Smooth muscle cell (in vitro differentiated cells): Measurements from ENCODE around the gene HSD17B2. TPM values are rescaled to one million over a fixed set of nuclear protein-coding genes. Genes with fewer than 3 reads are reported as not detected.

Experiments
- DNase-seq: peaks from one replicate; lab custom pipeline; 2025; ENCODE audit not compliant: unreplicated experiment; lab: John Stamatoyannopoulos, UW
- H2AFZ ChIP-seq: fragments of 200-600 bp; sonication (generic); 2 replicates; pipeline ENCODE4 v1.6.0; 2016; ENCODE audit warnings: antibody characterized with exemption, low read depth, mild to moderate bottlenecking
- H3F3A ChIP-seq: fragments of 200-600 bp; sonication (generic); 2 replicates; pipeline ENCODE4 v1.6.0; 2017; ENCODE audit warnings: antibody characterized with exemption, low read depth
- H3K27ac ChIP-seq: fragments of 200-600 bp; sonication (generic); 2 replicates; pipeline ENCODE4 v1.5.1; 2016; ENCODE audit warnings: low read depth, mild to moderate bottlenecking
- H3K27me3 ChIP-seq: fragments of 200-600 bp; sonication (generic); 2 replicates; pipeline ENCODE4 v1.6.1; 2016; ENCODE audit warnings: low read depth, mild to moderate bottlenecking
- H3K36me3 ChIP-seq: fragments of 200-600 bp; sonication (generic); 2 replicates; pipeline ENCODE4 v1.5.1; 2016; ENCODE audit warnings: low read depth
- H3K4me1 ChIP-seq: fragments of 200-600 bp; sonication (generic); 2 replicates; pipeline ENCODE4 v1.5.1; 2016; ENCODE audit warnings: low read depth
- H3K4me2 ChIP-seq: fragments of 200-600 bp; sonication (generic); 2 replicates; pipeline ENCODE4 v1.6.0; 2016; ENCODE audit warnings: mild to moderate bottlenecking
- H3K4me3 ChIP-seq: fragments of 200-600 bp; sonication (generic); 2 replicates; pipeline ENCODE4 v1.5.1; 2016; ENCODE audit warnings: mild to moderate bottlenecking
- H3K79me2 ChIP-seq: fragments of 200-600 bp; sonication (generic); 2 replicates; pipeline ENCODE4 v1.6.0; 2016; ENCODE audit warnings: low read depth, mild to moderate bottlenecking
- H3K9ac ChIP-seq: fragments of 200-600 bp; sonication (generic); 2 replicates; pipeline ENCODE4 v1.6.0; 2016; ENCODE audit warnings: low read depth
- H3K9me3 ChIP-seq: fragments of 200-600 bp; sonication (generic); replicated peaks from 2 replicates; pipeline ENCODE4 v1.5.1; 2016; ENCODE audit warnings: low read depth
- H4K20me1 ChIP-seq: fragments of 200-600 bp; sonication (generic); 2 replicates; pipeline ENCODE4 v1.6.0; 2016; ENCODE audit warnings: low read depth
- CTCF ChIP-seq: fragments of 200-600 bp; sonication (generic); IDR thresholded peaks from 2 replicates; pipeline ENCODE4 v1.5.1; 2017; ENCODE audit warnings: borderline replicate concordance, mild to moderate bottlenecking, antibody characterized with exemption; ENCODE audit not compliant: insufficient read depth, poor library complexity, severe bottlenecking
- WGBS: methylation state at CpG from one replicate; pipeline ENCODE4 v1.1.7; 2016; ENCODE audit warnings: low lambda C conversion rate; 5-methylcytosine and 5-hydroxymethylcytosine counted together
- polyA plus RNA-seq: library from polyadenylated mRNA; unstranded; fragments of >200 nt; fragmentation: Nextera tagmentation; extraction: Ambion mirVana; gene quantifications from 2 replicates; pipeline ENCODE4 v1.2.1, GENCODE V29; 2016
- total RNA-seq: library from RNA; depleted of rRNA; stranded (reverse); fragments of >200 nt; gene quantifications from 2 replicates; pipeline ENCODE4 v1.2.3, GENCODE V29; 2014

Gene HSD17B2
- total and polyA plus RNA-seq, 2 experiments from 2014 or later, result 21.8 to 33.9 TPM

GRCh38 chr16:82093666-82094300, 58.7 kb downstream of the HSD17B2 start:
- Histone ChIP-seq H3K27me3 (no peaks in the 10 kb centered on the region), H3K4me3 (no peak overlapping the region), H3K9ac (no peak overlapping the region), H3K79me2 (no peaks in the 10 kb centered on the region), H2AFZ (no peak overlapping the region), H3K9me3 (no peaks in the 10 kb centered on the region), H3K4me2 (no peak overlapping the region), H3K4me1 (peaks cover 11% of the 10 kb centered on the region), H3K36me3 (no peaks in the 10 kb centered on the region), H3K27ac (no peak overlapping the region), H3F3A (peaks cover 12% of the 10 kb centered on the region), H4K20me1 (no peaks in the 10 kb centered on the region)
- DNase-seq, result no peak
- no peak for TF ChIP-seq CTCF

DNA sequence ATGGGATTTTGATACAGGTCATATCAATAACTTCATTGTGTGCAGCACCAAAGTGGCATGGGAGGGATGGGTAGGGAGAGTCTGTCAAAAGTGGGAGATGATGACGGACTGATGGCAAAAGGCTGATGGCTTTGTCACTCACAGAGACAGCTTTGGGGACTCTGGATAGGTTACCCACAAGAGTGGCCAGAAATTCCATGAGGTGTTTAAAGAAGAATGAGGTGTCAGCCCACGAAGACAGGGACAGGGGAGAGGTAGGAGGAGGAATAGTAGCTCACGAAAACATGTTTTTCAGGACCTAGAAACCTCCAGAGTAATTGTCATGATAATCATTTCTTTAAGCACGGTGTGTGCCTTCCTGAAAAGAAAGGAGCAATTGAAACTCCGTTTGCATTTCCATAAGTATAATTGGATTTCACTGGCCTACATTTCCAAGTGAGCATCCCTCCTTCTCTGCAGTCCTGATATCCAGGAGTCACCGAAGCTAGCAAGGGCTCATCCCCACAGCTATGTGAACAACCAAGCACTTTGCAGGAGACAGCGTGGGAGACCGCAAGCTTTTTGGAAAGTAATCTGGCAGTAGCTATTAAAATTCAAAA, 60.0 kb downstream of the HSD17B2 start:
- H3K4me3 ChIP-seq, result no peak overlapping the region
- peaks cover 11% of the 10 kb centered on the region for H3K4me1 ChIP-seq
- 44% methylated on average over 8 of the region's 8 CpGs for WGBS
- H4K20me1 ChIP-seq, result no peaks in the 10 kb centered on the region
- H3F3A ChIP-seq, result peaks cover 12% of the 10 kb centered on the region
- DNase-seq, result no peak
- no peaks in the 10 kb centered on the region for H3K79me2 ChIP-seq
- no peak overlapping the region for H2AFZ ChIP-seq
- H3K4me2 ChIP-seq, result no peak overlapping the region
- no peak for TF ChIP-seq CTCF
- H3K27ac ChIP-seq, result no peak overlapping the region
- no peaks in the 10 kb centered on the region for H3K27me3 ChIP-seq
- H3K9ac ChIP-seq, result no peak overlapping the region
- no peaks in the 10 kb centered on the region for H3K36me3 ChIP-seq
- H3K9me3 ChIP-seq, result no peaks in the 10 kb centered on the region

DNA sequence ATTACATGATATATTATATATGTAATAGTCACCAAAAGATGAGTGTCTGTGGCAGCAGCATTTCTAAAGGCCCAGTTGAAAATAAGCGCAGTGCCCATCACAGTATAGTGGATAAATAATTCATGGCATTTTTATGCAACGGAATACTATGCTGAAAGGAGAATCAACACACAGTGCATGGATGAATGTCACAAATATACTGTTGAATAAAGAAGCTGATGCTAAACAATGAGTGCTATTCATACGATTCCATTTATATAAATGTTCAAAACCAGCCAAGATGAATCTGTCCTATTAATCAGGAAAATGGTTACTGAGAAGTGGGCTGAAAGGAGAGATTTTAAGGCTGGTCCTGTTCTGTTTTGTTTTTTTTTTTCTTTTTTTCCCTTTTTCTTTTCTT, 61.6 kb downstream of the HSD17B2 start:
- Histone ChIP-seq H3K4me3 (no peak overlapping the region), H3K36me3 (no peaks in the 10 kb centered on the region), H3K9me3 (no peaks in the 10 kb centered on the region), H3K79me2 (no peaks in the 10 kb centered on the region), H3K9ac (no peak overlapping the region), H3K27me3 (no peaks in the 10 kb centered on the region), H3K4me1 (peaks cover under 1% of the 10 kb centered on the region), H3K4me2 (no peak overlapping the region), H2AFZ (no peak overlapping the region), H4K20me1 (no peaks in the 10 kb centered on the region), H3F3A (peaks cover 2% of the 10 kb centered on the region), H3K27ac (no peak overlapping the region)
- WGBS, result 100% methylated on average over 3 of the region's 3 CpGs
- no peak for DNase-seq
- no peak for TF ChIP-seq CTCF

DNA sequence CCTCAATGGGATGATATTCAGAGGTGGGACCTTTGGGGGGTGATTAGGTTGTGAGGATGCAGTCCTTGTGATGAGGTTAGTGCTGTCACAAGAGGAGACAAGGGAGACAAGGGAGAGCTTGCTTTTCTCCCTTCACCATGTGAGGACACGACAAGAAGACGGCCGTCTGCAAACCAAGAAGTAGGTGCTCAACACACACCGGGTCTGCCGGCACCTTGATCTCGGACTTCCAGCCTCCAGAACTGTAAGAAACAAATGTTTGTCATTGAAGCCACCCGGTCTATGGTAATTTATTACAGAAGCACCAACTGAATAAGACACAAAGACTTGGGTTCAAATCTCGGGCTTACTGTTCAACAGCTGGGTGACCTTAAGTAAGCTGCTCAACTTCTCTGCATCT, 70.1 kb downstream of the HSD17B2 start:
- no peak for DNase-seq
- H3K27me3 ChIP-seq, result peaks cover 7% of the 10 kb centered on the region

More for the DNA sequence above, 70.1 kb downstream of the HSD17B2 start:
- no peaks in the 10 kb centered on the region for H3K36me3 ChIP-seq
- H3K4me1 ChIP-seq, result no peaks in the 10 kb centered on the region
- WGBS, result 95% methylated on average over 8 of the region's 8 CpGs
- TF ChIP-seq CTCF, result no peak
- no peak overlapping the region for H3K4me3 ChIP-seq
- no peaks in the 10 kb centered on the region for H3F3A ChIP-seq
- H3K79me2 ChIP-seq, result no peaks in the 10 kb centered on the region
- no peaks in the 10 kb centered on the region for H3K9me3 ChIP-seq
- no peak overlapping the region for H3K9ac ChIP-seq
- H4K20me1 ChIP-seq, result no peaks in the 10 kb centered on the region
- no peak overlapping the region for H3K27ac ChIP-seq
- no peak overlapping the region for H2AFZ ChIP-seq
- no peak overlapping the region for H3K4me2 ChIP-seq
